HTR-8/SVneo (cell line): ENCODE data around the gene GRXCR2.
"Not testable (repeated sequence)": the region's sequence is repeated elsewhere in the genome, so short reads cannot be mapped to it uniquely, and the experiment has no call there.

Experiments used
- DNase-seq: peaks from one replicate; pipeline ENCODE4 v3.0.0; 2011; ENCODE audit warnings: low spot score, mixed read lengths; ENCODE audit not compliant: insufficient read length
- FAIRE-seq: peaks from 2 replicates; lab custom pipeline; 2011; peaks lifted over from hg19 to GRCh38; lab: Jason Lieb, UNC

Gene GRXCR2

DNA sequence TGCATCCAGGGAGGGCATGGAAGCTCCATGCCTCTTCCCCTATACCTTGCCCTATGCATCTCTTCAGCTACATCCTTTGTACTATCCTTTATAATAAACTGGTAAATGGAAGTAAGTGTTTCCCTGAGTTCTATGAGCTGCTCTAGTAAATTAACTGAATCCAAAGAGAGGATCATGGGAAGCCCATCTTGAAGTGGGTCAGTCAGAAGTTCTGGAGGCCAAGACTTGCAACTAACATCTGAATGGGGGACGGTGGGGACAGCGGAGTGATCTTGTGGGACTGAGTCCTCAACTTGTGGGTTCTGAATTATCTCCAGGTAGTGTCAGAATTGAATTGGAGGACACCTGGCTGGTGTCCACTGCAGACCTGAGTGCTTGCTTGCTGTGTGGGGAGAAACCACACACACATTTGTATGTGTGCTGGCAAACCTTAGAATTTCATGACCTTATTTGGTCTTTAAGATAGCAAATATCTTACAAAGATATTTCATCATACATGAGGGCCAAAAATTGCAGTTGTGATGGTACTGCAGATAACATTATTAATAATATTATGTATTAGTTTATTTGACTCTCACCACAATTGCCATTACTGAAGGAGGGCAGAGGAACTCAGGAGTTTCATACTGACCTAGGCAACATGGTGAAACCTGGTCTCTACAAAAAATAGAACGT, 32.2 kb downstream of the GRXCR2 start:
- FAIRE-seq (no peak), DNase-seq (no peak)

- no peak for FAIRE-seq
- DNase-seq = no peak
These were observed 34.5 kb downstream of the GRXCR2 start for GRCh38 chr5:145838276-145838675.

DNA sequence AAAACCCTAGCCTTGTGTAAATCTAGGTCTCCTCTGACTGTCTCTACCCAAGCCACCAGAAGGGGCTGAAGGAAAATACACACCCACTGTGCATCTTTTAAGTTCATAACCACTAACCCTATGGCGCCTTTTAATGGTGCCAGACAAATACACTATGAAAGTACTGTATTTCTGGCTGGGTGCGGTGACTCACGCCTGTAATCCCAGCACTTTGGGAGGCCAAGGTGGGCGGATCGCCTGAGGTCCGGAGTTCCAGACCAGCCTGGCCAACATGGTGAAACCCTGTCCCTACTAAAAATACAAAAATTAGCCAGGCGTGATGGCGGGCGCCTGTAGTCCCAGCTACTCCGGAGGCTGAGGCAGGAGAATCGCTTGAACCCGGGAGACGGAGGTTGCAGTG, 36.6 kb downstream of the GRXCR2 start:
- not testable (repeated sequence) for DNase-seq, FAIRE-seq

DNA sequence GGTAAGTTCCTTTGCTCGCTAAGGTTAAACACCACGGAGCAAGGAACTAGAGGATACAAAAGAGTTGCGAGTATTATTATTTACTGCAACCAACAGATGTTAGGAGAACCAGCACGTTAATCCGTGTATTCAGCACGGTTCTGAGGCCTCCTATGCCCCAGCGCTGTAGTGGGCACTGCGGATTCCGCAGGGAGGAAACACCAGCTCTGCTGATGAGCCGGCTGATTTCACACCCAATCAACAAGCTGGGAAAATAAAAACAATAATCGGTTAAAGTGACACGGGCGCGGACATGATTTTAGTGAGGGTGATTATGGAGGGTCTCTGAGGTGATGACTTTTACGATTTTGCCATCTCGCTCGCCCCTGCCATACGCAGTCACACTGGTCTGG, 37.0 kb downstream of the GRXCR2 start:
- no peak for FAIRE-seq
- DNase-seq = no peak

DNA sequence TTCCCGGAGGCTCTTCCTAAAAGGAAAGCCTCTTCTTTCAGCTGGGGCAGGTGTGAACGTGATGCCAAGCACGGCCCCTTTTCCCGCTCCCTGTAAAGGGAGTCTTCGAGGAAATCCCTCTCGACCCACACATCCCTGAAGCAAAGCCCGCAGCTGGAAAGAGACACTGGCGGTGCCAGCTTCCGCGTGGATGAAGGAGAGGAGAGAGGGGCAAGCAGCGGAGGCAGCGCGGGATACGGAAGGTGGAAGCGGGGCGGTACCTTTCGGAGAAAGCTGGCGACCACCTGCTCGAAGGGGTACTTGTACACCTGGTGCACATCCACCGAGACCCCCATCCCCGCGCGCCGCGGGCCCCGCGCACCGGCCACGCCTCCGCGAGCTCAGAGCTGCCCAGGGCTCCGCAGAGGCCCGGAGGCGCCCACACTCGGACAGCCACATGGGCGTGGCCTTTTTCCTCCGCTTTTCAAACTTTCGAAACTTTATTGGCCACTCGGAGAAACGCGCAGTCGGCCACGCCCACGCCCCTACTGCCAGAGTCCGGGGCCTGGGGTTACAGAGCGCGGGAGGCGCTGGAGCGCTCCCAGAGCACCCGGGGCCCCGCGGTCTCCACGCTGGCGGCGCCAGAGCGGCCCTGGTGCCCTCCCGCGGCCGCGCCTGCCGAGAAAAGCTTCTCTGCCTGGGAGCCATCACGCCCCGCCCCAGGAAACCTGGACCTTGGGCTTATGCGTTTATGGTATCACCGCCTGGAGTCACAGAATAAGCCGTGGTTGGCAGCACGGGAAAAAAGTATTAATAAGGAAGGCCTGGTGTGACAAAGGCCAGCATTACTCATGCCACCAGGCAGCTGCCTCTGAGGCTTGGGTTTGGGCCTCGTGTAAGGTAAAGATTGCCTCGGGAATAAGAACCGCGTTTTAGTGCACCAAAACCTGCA, 37.6 kb downstream of the GRXCR2 start, which contains the start of gene PRELID2:
Gene PRELID2, minus strand, starts transcription at position 426 of the 931 bp plus-strand sequence. Its CDS starts 91 bp downstream, at position 335.
- DNase-seq (peak; percentile 75), FAIRE-seq (no peak)

- FAIRE-seq (no peak), DNase-seq (no peak)
These were observed 38.3 kb downstream of the GRXCR2 start for GRCh38 chr5:145834554-145834916.

DNA sequence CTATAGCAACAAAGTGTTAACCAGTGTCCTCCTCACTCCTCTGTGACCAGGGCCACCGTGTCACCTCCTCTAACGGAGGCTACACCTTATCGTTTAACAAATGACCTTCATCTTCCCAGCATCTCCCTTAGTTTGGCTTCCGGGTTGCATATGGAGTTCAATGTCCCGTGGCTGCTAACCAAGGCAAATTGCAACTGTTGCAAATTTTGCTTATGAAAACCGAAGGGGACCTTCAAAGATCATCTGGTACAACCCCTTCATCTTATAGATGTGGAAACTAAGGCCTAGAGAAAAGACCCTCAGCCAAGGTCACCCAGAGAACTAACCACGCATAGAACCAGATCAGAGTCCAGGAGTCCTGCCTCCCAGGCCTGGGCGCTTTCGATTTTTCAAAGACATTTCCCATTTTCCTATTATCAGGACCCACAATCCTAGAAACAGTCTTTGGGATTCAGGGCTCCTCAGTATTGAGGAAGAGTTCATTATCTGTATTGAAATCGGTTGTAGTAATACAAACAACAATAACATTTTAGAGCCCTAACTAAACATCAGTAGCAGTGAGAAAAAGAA, 39.1 kb downstream of the GRXCR2 start:
- FAIRE-seq = no peak
- DNase-seq = no peak

DNA sequence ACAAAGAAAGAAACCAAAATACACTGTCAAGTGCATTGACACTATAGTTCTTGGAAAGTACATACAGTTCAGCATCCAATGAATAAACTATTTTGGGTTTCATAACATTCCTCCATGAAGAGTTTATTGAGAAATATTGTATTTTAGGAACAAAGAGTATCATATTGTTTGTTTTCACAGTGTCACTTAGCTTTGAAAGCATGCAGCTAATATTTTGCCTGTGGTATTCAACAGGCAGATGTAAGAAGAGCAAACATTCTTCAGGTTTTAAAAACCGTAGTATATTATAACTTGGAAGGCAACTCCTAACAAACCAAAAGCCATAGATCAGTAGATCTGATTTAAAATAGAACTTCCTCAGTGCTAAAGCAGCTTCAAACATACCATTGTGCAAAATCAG, 42.2 kb downstream of the GRXCR2 start:
- DNase-seq (no peak), FAIRE-seq (no peak)

GRCh38 chr5:145829708-145830361, 43.0 kb downstream of the GRXCR2 start:
- no peak for FAIRE-seq
- no peak for DNase-seq

- no peak for DNase-seq
- FAIRE-seq = no peak
These were observed 45.7 kb downstream of the GRXCR2 start for GRCh38 chr5:145826895-145827674.

DNA sequence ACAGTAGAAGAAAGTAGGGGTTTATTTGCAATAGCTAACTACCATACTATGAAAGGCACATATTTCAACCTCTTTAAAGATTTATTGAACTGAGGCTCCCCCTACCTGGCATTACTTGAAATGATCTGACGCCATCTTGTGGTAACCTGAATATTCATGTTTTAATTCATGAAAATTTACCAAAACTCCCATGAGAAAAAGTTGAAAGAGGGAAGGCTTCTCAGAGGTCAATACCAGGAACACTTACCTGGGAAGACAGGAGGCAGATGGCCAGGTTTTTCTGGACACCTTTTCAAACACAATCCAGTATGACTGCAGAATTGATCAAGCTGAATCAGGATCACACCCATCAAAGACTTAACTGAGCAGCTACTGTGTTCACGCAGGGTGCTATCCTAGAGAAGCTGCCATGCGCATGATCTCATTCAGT, 47.0 kb downstream of the GRXCR2 start:
- DNase-seq (peak; percentile 32), FAIRE-seq (no peak)

GRCh38 chr5:145824040-145824439, 48.8 kb downstream of the GRXCR2 start:
- FAIRE-seq = no peak
- no peak for DNase-seq

- FAIRE-seq (no peak), DNase-seq (no peak)
These were observed 54.2 kb downstream of the GRXCR2 start for GRCh38 chr5:145818604-145819003.

GRCh38 chr5:145812877-145813276, 59.9 kb downstream of the GRXCR2 start:
- FAIRE-seq = no peak
- no peak for DNase-seq

DNA sequence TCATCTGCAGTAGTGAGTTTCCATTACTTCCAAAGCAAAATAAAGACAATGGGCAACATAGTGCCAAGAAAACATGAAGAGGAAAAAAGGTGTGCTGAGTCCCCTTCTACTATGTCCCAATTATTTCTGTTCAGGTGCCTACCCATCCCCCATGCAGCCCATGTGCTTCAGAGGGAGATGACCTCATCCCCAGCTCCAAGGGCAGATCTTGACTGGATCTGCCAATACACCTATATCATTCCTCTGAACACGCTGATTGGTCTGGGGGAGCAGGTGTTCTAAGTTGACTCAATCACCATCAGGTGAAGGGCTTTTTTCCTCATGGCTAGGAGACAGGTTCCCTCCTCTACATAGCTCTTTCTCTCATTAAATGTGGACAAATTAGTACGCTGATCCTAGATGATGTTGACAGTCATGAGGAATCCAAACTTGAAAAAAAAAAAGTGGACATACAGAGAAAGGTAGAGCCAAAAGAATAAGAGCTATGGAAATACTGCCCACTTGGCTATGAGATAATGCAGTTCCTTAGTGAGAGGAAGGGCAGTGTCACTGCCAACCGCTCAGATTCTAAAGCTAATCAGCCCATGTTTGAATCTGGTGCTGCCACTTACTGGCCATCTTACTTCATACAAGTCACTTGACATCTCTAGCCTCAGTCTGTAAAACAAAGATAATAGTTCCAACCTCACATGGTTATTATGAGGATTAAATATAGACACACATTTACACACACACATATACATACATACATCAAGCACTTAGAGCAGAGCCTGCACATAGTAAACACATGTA, 60.8 kb downstream of the GRXCR2 start:
- FAIRE-seq (no peak), DNase-seq (no peak)
